ENCODE measurements around the gene EEF1A1.
"Not testable (repeated sequence)": the region's sequence is repeated elsewhere in the genome, so short reads cannot be mapped to it uniquely, and the experiment has no call there.

EEF1A1 gene

DNA sequence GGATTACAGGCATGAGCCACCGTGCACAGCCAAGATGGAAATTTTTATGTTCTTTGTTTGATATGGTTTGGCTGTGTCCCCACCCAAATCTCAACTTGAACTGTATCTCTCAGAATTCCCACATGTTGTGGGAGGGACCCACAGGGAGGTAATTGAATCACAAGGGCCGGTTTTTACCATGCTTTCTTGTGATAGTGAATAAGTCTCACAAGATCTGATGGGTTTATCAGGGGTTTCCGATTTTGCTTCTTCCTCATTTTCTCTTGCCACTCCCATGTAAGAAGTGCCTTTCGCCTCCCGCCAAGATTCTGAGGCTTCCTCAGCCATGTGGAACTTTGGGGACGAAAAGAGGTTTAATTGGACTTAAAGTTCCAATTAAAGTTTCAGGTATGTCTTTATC lies 14.6 kb downstream of the EEF1A1 start:
- DNase-seq (ENCODE audit: low read depth in 1 of 2, low spot score in 1 of 2) = no peak

DNA sequence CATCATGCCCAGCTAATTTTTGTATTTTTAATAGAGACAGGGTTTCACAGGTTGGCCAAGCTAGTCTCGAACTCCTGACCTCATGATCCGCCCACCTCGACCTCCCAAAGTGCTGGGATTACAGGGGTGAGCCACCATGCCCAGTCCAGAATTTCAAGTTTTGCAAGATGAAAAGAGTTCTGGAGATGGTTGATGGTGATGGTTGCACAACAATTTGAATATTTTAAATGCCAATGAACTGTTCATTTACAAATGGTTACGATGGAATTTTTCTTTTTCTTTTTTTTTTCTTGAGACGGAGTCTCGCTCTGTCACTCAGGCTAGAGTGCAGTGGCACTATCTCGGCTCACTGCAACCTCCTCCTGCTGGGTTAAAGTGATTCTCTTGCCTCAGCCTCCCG lies 15.1 kb downstream of the EEF1A1 start:
- not testable (repeated sequence) for DNase-seq (ENCODE audit: low read depth in 1 of 2, low spot score in 1 of 2)

- DNase-seq (ENCODE audit: low read depth in 1 of 2, low spot score in 1 of 2) = no peak
Observed at GRCh38 chr6:73505142-73505541, 15.7 kb downstream of the EEF1A1 start.

GRCh38 chr6:73504160-73504559 lies 16.7 kb downstream of the EEF1A1 start:
- DNase-seq (ENCODE audit: low read depth in 1 of 2, low spot score in 1 of 2) = no peak

DNA sequence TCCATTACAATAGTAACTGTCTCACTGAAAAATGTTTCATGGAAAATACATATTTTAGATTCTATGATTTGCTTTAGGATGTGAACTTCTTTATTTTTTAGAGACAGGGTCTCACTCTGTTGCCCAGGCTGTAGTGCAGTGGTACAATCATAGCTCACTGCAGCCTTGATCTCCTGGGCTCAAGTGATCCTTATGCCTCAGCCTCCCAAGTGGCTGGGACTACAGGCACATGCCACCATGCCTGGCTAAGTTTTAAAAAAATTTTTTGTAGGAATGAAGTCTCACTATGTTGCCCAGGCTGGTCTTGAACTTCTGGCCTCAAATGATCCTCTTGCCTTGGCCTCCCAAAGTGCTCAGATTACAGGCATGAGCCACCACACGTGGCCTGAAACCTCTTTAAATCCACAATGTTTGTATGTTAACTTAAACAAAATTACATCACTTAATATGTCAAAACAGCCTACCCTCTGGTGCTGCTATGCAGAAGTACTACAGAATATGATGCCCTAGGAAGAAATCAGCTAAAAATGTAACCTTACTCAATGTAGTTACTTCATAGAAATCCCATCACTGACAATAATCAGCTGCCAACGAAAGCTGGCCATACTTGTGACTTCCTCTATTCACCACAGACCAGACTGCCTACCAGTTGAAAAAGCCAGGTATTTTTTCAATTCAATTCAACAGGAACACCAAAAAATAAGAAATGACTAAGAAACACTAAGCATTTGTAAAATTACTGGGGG lies 17.6 kb downstream of the EEF1A1 start:
- no peak for DNase-seq (ENCODE audit: low read depth in 1 of 2, low spot score in 1 of 2)

DNA sequence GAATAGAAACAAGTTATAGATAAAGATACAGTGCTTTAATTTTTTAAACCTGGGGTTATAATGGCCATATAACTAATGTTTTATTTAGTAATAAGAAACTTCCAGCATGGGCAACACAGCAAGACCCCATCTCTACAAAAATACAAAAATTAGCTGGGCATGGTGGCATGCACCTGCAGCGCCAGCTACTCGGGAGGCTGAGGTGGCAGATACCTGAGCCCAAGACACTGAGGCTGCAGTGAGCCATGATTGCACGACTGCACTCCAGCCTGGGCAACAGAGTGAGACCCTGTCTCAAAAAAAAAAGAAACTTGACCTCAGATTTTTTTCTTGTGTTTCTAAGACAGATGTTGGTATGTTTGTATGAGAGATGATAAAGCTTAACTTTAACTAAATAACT lies 22.9 kb downstream of the EEF1A1 start:
- DNase-seq (ENCODE audit: low read depth in 1 of 2, low spot score in 1 of 2) = no peak

DNA sequence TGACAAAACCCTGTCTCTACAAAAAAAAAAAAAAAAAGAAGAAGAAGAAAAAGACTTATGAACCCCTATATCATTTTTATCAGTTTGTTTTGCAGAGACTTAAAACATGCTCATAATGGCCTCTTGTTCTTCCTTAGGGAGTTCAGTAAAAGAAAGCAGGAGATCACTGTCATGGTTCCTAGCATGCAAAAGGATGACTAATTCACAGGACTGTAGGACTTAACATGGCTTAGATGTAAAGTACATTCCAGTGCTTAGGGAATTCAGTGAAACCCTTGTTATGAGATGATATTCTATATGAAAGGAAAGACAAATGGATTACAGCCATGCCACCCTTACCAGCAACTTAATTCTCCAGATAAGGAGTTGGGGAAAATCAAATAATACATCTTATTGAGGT lies 29.5 kb downstream of the EEF1A1 start:
- DNase-seq (ENCODE audit: low read depth in 1 of 2, low spot score in 1 of 2) = no peak

- DNase-seq (ENCODE audit: low read depth in 1 of 2, low spot score in 1 of 2) = no peak
Observed at GRCh38 chr6:73487473-73487872, 33.4 kb downstream of the EEF1A1 start.

GRCh38 chr6:73484438-73484837 lies 36.4 kb downstream of the EEF1A1 start:
- DNase-seq (ENCODE audit: low read depth in 1 of 2, low spot score in 1 of 2) = no peak

GRCh38 chr6:73481969-73482368 lies 38.9 kb downstream of the EEF1A1 start:
- DNase-seq (ENCODE audit: low read depth in 1 of 2, low spot score in 1 of 2) = no peak

- no peak for DNase-seq (ENCODE audit: low read depth in 1 of 2, low spot score in 1 of 2)
Observed at GRCh38 chr6:73477407-73477806, 43.4 kb downstream of the EEF1A1 start.

DNA sequence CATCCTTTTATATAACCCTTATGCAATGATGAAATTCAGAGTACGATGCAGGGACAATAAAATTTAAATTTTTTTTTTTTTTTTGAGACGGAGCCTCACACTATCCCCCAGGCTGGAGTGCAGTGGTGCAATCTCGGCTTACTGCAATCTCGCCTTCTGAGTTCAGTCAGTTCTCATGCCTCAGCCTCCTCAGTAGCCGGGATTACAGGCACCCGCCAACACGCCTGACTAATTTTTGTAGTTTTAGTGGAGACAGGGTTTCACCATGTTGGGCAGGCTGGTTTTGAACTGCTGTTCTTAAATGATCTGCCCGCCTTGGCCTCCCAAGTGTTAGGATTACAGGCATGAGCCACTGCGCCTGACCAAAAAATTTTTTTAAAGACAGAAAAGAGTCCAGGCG lies 44.1 kb downstream of the EEF1A1 start:
- DNase-seq (ENCODE audit: low read depth in 1 of 2, low spot score in 1 of 2) = no peak

DNA sequence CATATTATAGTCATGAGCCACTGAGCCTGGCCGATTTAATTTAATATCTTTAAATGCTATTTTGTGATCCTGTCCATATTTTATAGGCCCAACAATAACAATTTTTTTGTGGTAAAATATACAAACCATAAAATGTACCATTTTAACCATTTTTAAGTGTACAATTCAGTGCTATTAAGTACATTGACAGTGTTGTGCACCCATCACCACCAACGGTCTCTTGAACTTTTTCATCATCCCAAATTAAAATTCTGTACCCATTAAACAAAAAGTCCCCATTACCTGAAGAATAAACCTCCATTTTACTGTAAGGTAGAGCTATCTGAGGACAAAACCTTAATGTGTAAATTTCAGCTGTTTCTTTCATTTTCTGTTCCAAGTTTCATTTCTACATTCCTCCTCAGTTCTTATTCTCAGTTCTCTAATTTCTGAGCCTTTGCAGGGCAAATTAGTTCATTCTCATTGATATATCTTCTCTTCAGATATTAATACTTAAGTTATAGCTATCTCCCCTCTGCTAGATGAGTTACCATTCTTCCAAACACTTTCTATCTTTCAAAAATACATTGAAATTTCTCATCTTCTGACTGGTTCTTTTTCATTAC lies 49.0 kb downstream of the EEF1A1 start:
- DNase-seq (ENCODE audit: low read depth in 1 of 2, low spot score in 1 of 2) = no peak

Data from activated T-helper 1 cell treated with anti-CD3 and anti-CD28 coated beads, Interleukin-2, amount 50 U/mL, for 16 hours (primary cell).